WTC11 (cell line): ENCODE results near the gene LAGE3. TPM values are rescaled to one million over a fixed set of nuclear protein-coding genes. Genes with fewer than 3 reads are reported as not detected.

Experiments used
- ATAC-seq: fragments of 200-7000 bp; cut with Tn5 transposase; 2 replicates; pipeline ENCODE4 v1.10.0; 2021; ENCODE audit warnings: mild to moderate bottlenecking, moderate library complexity
- CTCF ChIA-PET: fragments of 300-600 bp; sonication (Branson Sonifier 250); formaldehyde crosslinking; loops from one replicate; lab custom pipeline; 2021; ENCODE audit warnings: antibody characterized with exemption; lab: Charles Lee
- POLR2A ChIA-PET: fragments of 350-600 bp; sonication (Branson Sonifier 250); formaldehyde crosslinking; loops from one replicate; lab custom pipeline; 2021; ENCODE audit warnings: antibody characterized with exemption; lab: Charles Lee
- DNase-seq: peaks from one replicate; pipeline ENCODE4 v3.0.0; 2021; ENCODE audit warnings: low spot score
- H3K27ac Mint-ChIP-seq: 2 replicates; pipeline ENCODE4 v1.8.0; 2021; ENCODE audit warnings: mixed read lengths
- H3K27me3 Mint-ChIP-seq: 2 replicates; pipeline ENCODE4 v1.8.0; 2021; ENCODE audit warnings: low read depth, mild to moderate bottlenecking, moderate library complexity, mixed read lengths
- H3K36me3 Mint-ChIP-seq: 2 replicates; pipeline ENCODE4 v1.8.0; 2021; ENCODE audit warnings: mixed read lengths
- H3K4me1 Mint-ChIP-seq: 2 replicates; pipeline ENCODE4 v1.8.0; 2022; ENCODE audit warnings: mixed read lengths
- H3K4me3 Mint-ChIP-seq: 2 replicates; pipeline ENCODE4 v1.8.0; 2021; ENCODE audit warnings: mild to moderate bottlenecking, moderate library complexity, mixed read lengths
- H3K9me3 Mint-ChIP-seq: 2 replicates; pipeline ENCODE4 v1.8.0; 2021; ENCODE audit warnings: mixed read lengths
- ATF6 ChIP-seq: sonication (generic); formaldehyde crosslinking; IDR thresholded peaks from 2 replicates; pipeline ENCODE4 v1.8.1; 2023; ENCODE audit warnings: mild to moderate bottlenecking, missing genetic modification reagents
- CDX4 ChIP-seq: fragments of 250-450 bp; sonication (Bioruptor Pico); IDR thresholded peaks from 2 replicates; pipeline ENCODE4 v1.9.0; 2021; ENCODE audit warnings: moderate library complexity, mild to moderate bottlenecking, inconsistent platforms, borderline replicate concordance
- CREM ChIP-seq: sonication (generic); formaldehyde crosslinking; IDR thresholded peaks from 2 replicates; pipeline ENCODE4 v1.8.1; 2022; ENCODE audit warnings: mild to moderate bottlenecking, missing genetic modification reagents, moderate library complexity
- CTCF ChIP-seq: fragments of 200-600 bp; IDR thresholded peaks from 2 replicates; pipeline ENCODE4 v1.8.0; 2022; ENCODE audit warnings: antibody characterized with exemption
- E2F1 ChIP-seq: sonication (generic); formaldehyde crosslinking; IDR thresholded peaks from 2 replicates; pipeline ENCODE4 v1.8.0; 2022; ENCODE audit warnings: mild to moderate bottlenecking, missing genetic modification reagents
- E2F4 ChIP-seq: sonication (generic); formaldehyde crosslinking; IDR thresholded peaks from 2 replicates; pipeline ENCODE4 v1.8.1; 2022; ENCODE audit warnings: low read depth, mild to moderate bottlenecking, moderate library complexity, missing genetic modification reagents, borderline replicate concordance
- ELF4 ChIP-seq: sonication (generic); formaldehyde crosslinking; IDR thresholded peaks from 2 replicates; pipeline ENCODE4 v1.8.1; 2022; ENCODE audit warnings: low read depth, mild to moderate bottlenecking, moderate library complexity, missing genetic modification reagents
- ESRRA ChIP-seq: sonication (generic); formaldehyde crosslinking; IDR thresholded peaks from 2 replicates; pipeline ENCODE4 v1.8.1; 2022; ENCODE audit warnings: mild to moderate bottlenecking, missing genetic modification reagents, borderline replicate concordance
- FOXP1 ChIP-seq: sonication (generic); formaldehyde crosslinking; IDR thresholded peaks from 2 replicates; pipeline ENCODE4 v1.8.0; 2022; ENCODE audit warnings: missing genetic modification reagents, mild to moderate bottlenecking, moderate library complexity, borderline replicate concordance
- FOXP4 ChIP-seq: sonication (generic); formaldehyde crosslinking; IDR thresholded peaks from 2 replicates; pipeline ENCODE4 v1.8.0; 2022; ENCODE audit warnings: mild to moderate bottlenecking, missing genetic modification reagents
- GRHL2 ChIP-seq: fragments of 250-450 bp; sonication (Bioruptor Pico); IDR thresholded peaks from 2 replicates; pipeline ENCODE4 v1.8.0; 2022; ENCODE audit warnings: mild to moderate bottlenecking, moderate library complexity; ENCODE audit not compliant: insufficient replicate concordance, severe bottlenecking
- KAT7 ChIP-seq: sonication (generic); formaldehyde crosslinking; IDR thresholded peaks from 2 replicates; pipeline ENCODE4 v1.8.1; 2023; ENCODE audit warnings: missing genetic modification reagents, mild to moderate bottlenecking, borderline replicate concordance
- NFATC4 ChIP-seq: fragments of 250-450 bp; sonication (Bioruptor Pico); IDR thresholded peaks from 2 replicates; pipeline ENCODE4 v1.9.0; 2021; ENCODE audit warnings: mild to moderate bottlenecking
- NR1H2 ChIP-seq: sonication (generic); formaldehyde crosslinking; IDR thresholded peaks from 2 replicates; pipeline ENCODE4 v1.9.0; 2021; ENCODE audit warnings: mild to moderate bottlenecking, moderate library complexity, missing genetic modification reagents
- NR3C1 ChIP-seq: sonication (generic); formaldehyde crosslinking; conservative IDR thresholded peaks from 2 replicates; pipeline ENCODE4 v1.8.1; 2023; ENCODE audit warnings: low read depth, mild to moderate bottlenecking, missing genetic modification reagents
- PREB ChIP-seq: sonication (generic); formaldehyde crosslinking; IDR thresholded peaks from 2 replicates; pipeline ENCODE4 v1.8.1; 2022; ENCODE audit warnings: mild to moderate bottlenecking, missing genetic modification reagents, moderate library complexity, borderline replicate concordance
- RELA ChIP-seq: sonication (generic); formaldehyde crosslinking; IDR thresholded peaks from 2 replicates; pipeline ENCODE4 v1.8.1; 2022; ENCODE audit warnings: missing genetic modification reagents, mild to moderate bottlenecking, borderline replicate concordance
- SOX15 ChIP-seq: fragments of 250-450 bp; sonication (Bioruptor Pico); IDR thresholded peaks from 2 replicates; pipeline ENCODE4 v1.9.0; 2021; ENCODE audit warnings: mild to moderate bottlenecking
- SP1 ChIP-seq: sonication (generic); formaldehyde crosslinking; conservative IDR thresholded peaks from 2 replicates; pipeline ENCODE4 v1.8.1; 2022; ENCODE audit warnings: missing genetic modification reagents
- TCF7 ChIP-seq: sonication (generic); formaldehyde crosslinking; IDR thresholded peaks from 2 replicates; pipeline ENCODE4 v1.8.0; 2022; ENCODE audit warnings: mild to moderate bottlenecking, low read depth, missing genetic modification reagents, moderate library complexity
- USF2 ChIP-seq: sonication (generic); formaldehyde crosslinking; IDR thresholded peaks from 2 replicates; pipeline ENCODE4 v1.8.1; 2023; ENCODE audit warnings: mild to moderate bottlenecking, missing genetic modification reagents, moderate library complexity
- ZNF396 ChIP-seq: fragments of 250-450 bp; sonication (Bioruptor Pico); IDR thresholded peaks from 2 replicates; pipeline ENCODE4 v1.8.0; 2021; ENCODE audit warnings: mild to moderate bottlenecking, moderate library complexity, borderline replicate concordance
- ZNF423 ChIP-seq: fragments of 250-450 bp; sonication (Bioruptor Pico); IDR thresholded peaks from 2 replicates; pipeline ENCODE4 v2.1.2; 2022; ENCODE audit warnings: mild to moderate bottlenecking, moderate library complexity
- total RNA-seq: library from RNA; stranded (reverse); gene quantifications from 3 replicates; pipeline ENCODE4 v1.2.3, GENCODE V29; 2021

LAGE3 gene
- total RNA-seq, 1 experiment from 2014 or later = 46.1 TPM

GRCh38 chrX:154506483-154507332 is 27.6 kb upstream of the LAGE3 start:
- H3K36me3 Mint-ChIP-seq = peaks cover 15% of the 10 kb centered on the region
- no peaks in the 10 kb centered on the region for H3K9me3 Mint-ChIP-seq
- H3K27ac Mint-ChIP-seq = no peak overlapping the region
- TF ChIP-seq SOX15 (no peak), PREB (CRISPR knock-in tag) (no peak), CREM (CRISPR knock-in tag) (no peak), GRHL2 (CRISPR knock-in tag) (no peak), USF2 (CRISPR knock-in tag) (no peak), SP1 (no peak), ZNF396 (no peak), RELA (no peak), NR3C1 (CRISPR knock-in tag) (no peak), E2F4 (CRISPR knock-in tag) (no peak), ESRRA (CRISPR knock-in tag) (no peak), TCF7 (CRISPR knock-in tag) (no peak)
- TF ChIP-seq, all 79 proteins: peak for 0
- ATAC-seq (no peak), DNase-seq (no peak)
- no peak overlapping the region for H3K4me3 Mint-ChIP-seq
- no peaks in the 10 kb centered on the region for H3K4me1 Mint-ChIP-seq
- CTCF ChIA-PET = no interaction called here
- no peaks in the 10 kb centered on the region for H3K27me3 Mint-ChIP-seq
- POLR2A ChIA-PET = no interaction called here

- POLR2A ChIA-PET = no interaction called here
- Mint-ChIP-seq H3K4me1 (no peaks in the 10 kb centered on the region), H3K27ac (no peak overlapping the region), H3K27me3 (peaks cover 2% of the 10 kb centered on the region; the same call in 1 of the 2 replicates), H3K36me3 (peaks cover 11% of the 10 kb centered on the region), H3K4me3 (no peak overlapping the region), H3K9me3 (no peaks in the 10 kb centered on the region)
- no peak for DNase-seq
- no peak for ATAC-seq
- CTCF ChIA-PET = no interaction called here
- TF ChIP-seq CDX4 (CRISPR knock-in tag) = no peak
- no peak for TF ChIP-seq CTCF
- no peak for TF ChIP-seq ATF6 (CRISPR knock-in tag)
- TF ChIP-seq NFATC4 (CRISPR knock-in tag) = no peak
- no peak for TF ChIP-seq ELF4 (CRISPR knock-in tag)
- TF ChIP-seq FOXP1 (CRISPR knock-in tag) = no peak
- no peak for TF ChIP-seq KAT7 (CRISPR knock-in tag)
- no peak for TF ChIP-seq FOXP4 (CRISPR knock-in tag)
- TF ChIP-seq E2F1 (CRISPR knock-in tag) = no peak
- TF ChIP-seq ZNF423 (CRISPR knock-in tag) = no peak
- TF ChIP-seq NR1H2 (CRISPR knock-in tag) = no peak
Observed at GRCh38 chrX:154505734-154506133, 26.7 kb upstream of the LAGE3 start.
